ENCODE data around the gene SLC25A42.
"Not testable (repeated sequence)": the region's sequence is repeated elsewhere in the genome, so short reads cannot be mapped to it uniquely, and the experiment has no call there.

Gene SLC25A42

GRCh38 chr19:19107654-19108053, 43.9 kb downstream of the SLC25A42 start:
- DNase-seq: no peak

GRCh38 chr19:19109601-19110000, 45.8 kb downstream of the SLC25A42 start:
- no peak for DNase-seq

- no peak for DNase-seq
These were observed 46.8 kb downstream of the SLC25A42 start for GRCh38 chr19:19110410-19111135.

- no peak for DNase-seq
These were observed 47.5 kb downstream of the SLC25A42 start for GRCh38 chr19:19111136-19111835.

GRCh38 chr19:19111967-19112580, 48.3 kb downstream of the SLC25A42 start:
- no peak for DNase-seq

- DNase-seq: no peak
These were observed 49.3 kb downstream of the SLC25A42 start for GRCh38 chr19:19113040-19113626.

- DNase-seq: no peak
These were observed 52.2 kb downstream of the SLC25A42 start for GRCh38 chr19:19115954-19116353.

GRCh38 chr19:19119325-19120237, 55.8 kb downstream of the SLC25A42 start:
- DNase-seq: no peak

- DNase-seq: no peak
These were observed 56.8 kb downstream of the SLC25A42 start for GRCh38 chr19:19120308-19121231.

- no peak for DNase-seq
These were observed 57.6 kb downstream of the SLC25A42 start for GRCh38 chr19:19121371-19121770.

GRCh38 chr19:19122902-19123301, 59.1 kb downstream of the SLC25A42 start:
- DNase-seq: no peak

GRCh38 chr19:19123386-19123785, 59.6 kb downstream of the SLC25A42 start:
- DNase-seq: no peak

- no peak for DNase-seq
These were observed 62.3 kb downstream of the SLC25A42 start for GRCh38 chr19:19126102-19126501.

GRCh38 chr19:19131989-19132388, 68.2 kb downstream of the SLC25A42 start:
- DNase-seq: no peak

- no peak for DNase-seq
These were observed 69.1 kb downstream of the SLC25A42 start for GRCh38 chr19:19132912-19133311.

GRCh38 chr19:19133985-19134384, 70.2 kb downstream of the SLC25A42 start:
- DNase-seq: no peak

- no peak for DNase-seq
These were observed 70.9 kb downstream of the SLC25A42 start for GRCh38 chr19:19134687-19135158.

- DNase-seq: not testable (repeated sequence)
These were observed 71.9 kb downstream of the SLC25A42 start for GRCh38 chr19:19135713-19136112.

GRCh38 chr19:19137556-19138108, 73.8 kb downstream of the SLC25A42 start:
- no peak for DNase-seq

- peak; percentile 91 for DNase-seq
These were observed 74.6 kb downstream of the SLC25A42 start, which contains the start of gene TMEM161A for GRCh38 chr19:19138109-19138981. TSS of gene TMEM161A (minus strand) at chr19:19138478. CDS start at chr19:19138428, 50 bp downstream.

All from DMS79 (cell line).